Mesendoderm (in vitro differentiated cells): ENCODE measurements around the gene PLA2G2E.

Experiments used
- DNase-seq: peaks from one replicate; pipeline ENCODE4 v3.0.0; 2013
- H2AK5ac ChIP-seq: 2 replicates; pipeline ENCODE4 v1.6.1; 2013; ENCODE audit warnings: low read length, inconsistent platforms
- H2BK120ac ChIP-seq: 2 replicates; pipeline ENCODE4 v1.6.1; 2013; ENCODE audit warnings: low read depth, mild to moderate bottlenecking, low read length, moderate library complexity, mixed read lengths
- H2BK15ac ChIP-seq: replicated peaks from 2 replicates; pipeline ENCODE4 v1.6.1; 2013; ENCODE audit warnings: low read depth, mild to moderate bottlenecking, moderate library complexity
- H2BK5ac ChIP-seq: 2 replicates; pipeline ENCODE4 v1.6.1; 2013; ENCODE audit warnings: low read length, inconsistent platforms
- H3K18ac ChIP-seq: 2 replicates; pipeline ENCODE4 v1.6.1; 2013; ENCODE audit warnings: mild to moderate bottlenecking, low read length, mixed read lengths
- H3K23ac ChIP-seq: one replicate; pipeline ENCODE4 v1.6.1; 2013; ENCODE audit warnings: low read length
- H3K27ac ChIP-seq: 2 replicates; pipeline ENCODE4 v1.5.1; 2013; ENCODE audit warnings: low read depth, mild to moderate bottlenecking, inconsistent platforms, low read length, moderate library complexity
- H3K27me3 ChIP-seq: 2 replicates; pipeline ENCODE4 v1.6.1; 2013; ENCODE audit warnings: low read length, control low read depth, mild to moderate bottlenecking, inconsistent platforms; ENCODE audit not compliant: insufficient read depth, poor library complexity
- H3K36me3 ChIP-seq: 2 replicates; pipeline ENCODE4 v1.6.1; 2013; ENCODE audit warnings: low read length, inconsistent platforms; ENCODE audit not compliant: control insufficient read depth, insufficient read depth
- H3K4ac ChIP-seq: one replicate; pipeline ENCODE4 v1.6.1; 2013; ENCODE audit warnings: low read depth, mild to moderate bottlenecking, low read length, moderate library complexity
- H3K4me1 ChIP-seq: 2 replicates; pipeline ENCODE4 v1.6.1; 2013; ENCODE audit warnings: low read depth, low read length, inconsistent platforms; ENCODE audit not compliant: control insufficient read depth
- H3K4me2 ChIP-seq: 2 replicates; pipeline ENCODE4 v1.6.1; 2013; ENCODE audit warnings: low read length
- H3K4me3 ChIP-seq: 2 replicates; pipeline ENCODE4 v1.5.1; 2013; ENCODE audit warnings: mild to moderate bottlenecking, low read length
- H3K56ac ChIP-seq: one replicate; pipeline ENCODE4 v1.6.1; 2013; ENCODE audit warnings: low read length
- H3K79me1 ChIP-seq: 2 replicates; pipeline ENCODE4 v1.6.1; 2013; ENCODE audit warnings: low read length, inconsistent platforms
- H3K79me2 ChIP-seq: 2 replicates; pipeline ENCODE4 v1.6.1; 2013; ENCODE audit warnings: mild to moderate bottlenecking, low read length; ENCODE audit not compliant: control insufficient read depth, insufficient read depth
- H3K9ac ChIP-seq: 2 replicates; pipeline ENCODE4 v1.6.1; 2013; ENCODE audit warnings: low read length, inconsistent platforms
- H4K5ac ChIP-seq: one replicate; pipeline ENCODE4 v1.6.1; 2013; ENCODE audit warnings: low read length
- H4K8ac ChIP-seq: one replicate; pipeline ENCODE4 v1.6.1; 2013; ENCODE audit warnings: low read depth, mild to moderate bottlenecking, control low read depth, low read length, moderate library complexity
- WGBS: extraction: QIAGEN DNeasy Blood & Tissue Kit; methylation state at CpG from one replicate; pipeline ENCODE4 v1.1.7; 2013; ENCODE audit warnings: low lambda C conversion rate, missing lambda C conversion rate; ENCODE audit not compliant: insufficient coverage; ENCODE audit errors: extremely low coverage; 5-methylcytosine and 5-hydroxymethylcytosine counted together

PLA2G2E gene

GRCh38 chr1:19926296-19927129 is 3.1 kb upstream of the PLA2G2E start:
- H3K4me3 ChIP-seq: no peak overlapping the region
- H2BK5ac ChIP-seq: no peak overlapping the region
- H2BK15ac ChIP-seq: no peak overlapping the region
- H3K4me1 ChIP-seq: no peaks in the 10 kb centered on the region
- H2AK5ac ChIP-seq: no peak overlapping the region
- no peak overlapping the region for H3K4me2 ChIP-seq
- H4K8ac ChIP-seq: no peak overlapping the region
- H3K79me1 ChIP-seq: no peaks in the 10 kb centered on the region
- no peak overlapping the region for H3K56ac ChIP-seq
- H4K5ac ChIP-seq: no peak overlapping the region
- no peak overlapping the region for H3K23ac ChIP-seq
- H3K9ac ChIP-seq: no peak overlapping the region
- no peak overlapping the region for H2BK120ac ChIP-seq
- no peak overlapping the region for H3K4ac ChIP-seq
- no peaks in the 10 kb centered on the region for H3K79me2 ChIP-seq
- no peak for DNase-seq
- H3K18ac ChIP-seq: no peak overlapping the region
- H3K27ac ChIP-seq: no peak overlapping the region
- H3K27me3 ChIP-seq: no peaks in the 10 kb centered on the region
- WGBS: no CpG with 5 or more reads among the region's 8 CpGs
- no peaks in the 10 kb centered on the region for H3K36me3 ChIP-seq

DNA sequence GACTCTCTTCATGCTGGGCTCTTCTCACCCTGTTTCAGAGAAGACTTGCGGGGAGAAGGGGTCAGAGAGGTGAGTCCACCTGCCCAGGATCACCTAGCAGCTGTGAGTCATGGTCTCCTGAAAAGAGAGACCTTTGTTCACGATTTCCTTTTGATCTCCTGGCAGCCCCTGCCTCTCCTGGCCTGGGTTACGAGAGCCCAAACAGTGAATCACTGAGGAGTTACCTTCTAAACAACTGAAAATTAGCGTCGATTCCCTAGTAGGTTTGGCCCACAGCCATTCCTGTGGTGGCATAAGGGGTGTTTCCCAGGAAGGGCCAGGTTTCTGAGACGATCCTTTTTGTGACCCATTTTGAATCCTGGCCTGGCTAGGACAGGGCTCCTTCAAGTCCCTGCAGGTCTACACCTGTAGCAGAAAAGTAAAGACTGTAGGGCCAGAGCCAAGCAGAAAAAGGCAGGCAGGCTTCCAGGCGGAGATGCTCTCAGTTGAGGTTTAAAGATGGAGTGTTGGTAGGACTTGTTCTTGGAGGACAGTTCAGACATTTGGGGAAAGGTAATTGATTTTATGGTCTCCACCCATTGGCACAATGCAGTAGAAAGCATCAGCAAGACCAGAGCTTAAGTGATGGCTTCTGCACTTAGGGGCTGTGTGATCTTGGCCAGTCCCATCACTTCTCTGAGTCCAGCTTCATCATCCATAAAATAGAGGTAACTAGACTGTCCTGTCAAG is 2.1 kb upstream of the PLA2G2E start:
- no peaks in the 10 kb centered on the region for H3K4me1 ChIP-seq
- no peak overlapping the region for H3K23ac ChIP-seq
- H3K79me1 ChIP-seq: no peaks in the 10 kb centered on the region
- H3K18ac ChIP-seq: no peak overlapping the region
- H2BK120ac ChIP-seq: no peak overlapping the region
- no peak overlapping the region for H2BK15ac ChIP-seq
- no peak overlapping the region for H4K5ac ChIP-seq
- no peak overlapping the region for H3K4me3 ChIP-seq
- H2BK5ac ChIP-seq: no peak overlapping the region
- no peak overlapping the region for H4K8ac ChIP-seq
- H3K4ac ChIP-seq: no peak overlapping the region
- H3K56ac ChIP-seq: no peak overlapping the region
- H3K27ac ChIP-seq: no peak overlapping the region
- no peaks in the 10 kb centered on the region for H3K36me3 ChIP-seq
- H3K4me2 ChIP-seq: no peak overlapping the region
- DNase-seq: no peak
- no CpG with 5 or more reads among the region's 7 CpGs for WGBS
- H3K27me3 ChIP-seq: no peaks in the 10 kb centered on the region
- H2AK5ac ChIP-seq: no peak overlapping the region
- no peak overlapping the region for H3K9ac ChIP-seq
- H3K79me2 ChIP-seq: no peaks in the 10 kb centered on the region

- Histone ChIP-seq H3K23ac (no peak overlapping the region), H2BK120ac (no peak overlapping the region), H4K5ac (no peak overlapping the region), H3K27ac (no peak overlapping the region), H3K56ac (no peak overlapping the region), H2AK5ac (no peak overlapping the region), H3K27me3 (no peaks in the 10 kb centered on the region), H2BK5ac (no peak overlapping the region), H3K4ac (no peak overlapping the region), H3K79me2 (no peaks in the 10 kb centered on the region), H2BK15ac (no peak overlapping the region), H3K4me3 (no peak overlapping the region), H3K4me2 (no peak overlapping the region), H3K36me3 (no peaks in the 10 kb centered on the region), H3K4me1 (no peaks in the 10 kb centered on the region), H3K79me1 (no peaks in the 10 kb centered on the region), H3K18ac (no peak overlapping the region), H4K8ac (no peak overlapping the region), H3K9ac (no peak overlapping the region)
- DNase-seq: no peak
- no CpG with 5 or more reads among the region's 13 CpGs for WGBS
Observed at GRCh38 chr1:19923953-19924346, 533 bp upstream of the PLA2G2E start.

DNA sequence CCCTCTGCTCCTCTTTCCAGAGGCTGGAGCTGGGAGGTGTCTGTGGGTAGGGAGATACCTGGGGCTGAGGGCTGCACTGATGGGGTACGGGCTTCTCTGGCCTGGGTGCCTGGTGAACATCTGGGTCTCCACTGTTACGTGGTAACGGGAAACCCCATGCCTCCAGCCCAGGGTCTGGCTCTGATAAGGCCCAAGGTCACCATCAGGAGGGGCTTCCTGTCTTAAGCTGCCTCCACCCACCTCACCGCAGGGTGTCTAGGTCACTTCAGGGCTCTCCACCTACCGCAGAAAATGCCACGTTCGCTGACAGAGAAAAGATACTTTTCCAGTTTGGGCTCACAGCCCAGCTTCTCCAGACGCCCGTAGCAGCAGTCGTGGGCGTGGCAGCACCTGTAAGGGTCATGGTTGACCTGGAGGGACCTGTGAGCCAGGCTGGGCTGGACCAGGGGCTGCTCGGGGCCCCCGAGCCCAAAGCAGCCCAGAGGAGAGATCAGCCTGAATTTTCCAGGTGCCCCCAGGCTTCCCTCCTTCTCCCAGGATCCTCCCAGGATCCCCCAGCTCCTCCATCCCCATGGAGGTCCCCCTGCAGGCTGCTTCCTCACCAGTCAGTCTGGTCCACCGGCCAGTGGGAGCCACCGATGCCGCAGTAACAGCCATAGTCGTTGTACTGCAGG is 1.3 kb downstream of the PLA2G2E start:
- Histone ChIP-seq H3K4me1 (no peaks in the 10 kb centered on the region), H3K27me3 (no peaks in the 10 kb centered on the region), H4K5ac (no peak overlapping the region), H3K4me3 (no peak overlapping the region), H3K4me2 (no peak overlapping the region), H3K56ac (no peak overlapping the region), H2AK5ac (no peak overlapping the region), H3K4ac (no peak overlapping the region), H4K8ac (no peak overlapping the region), H3K79me1 (no peaks in the 10 kb centered on the region), H3K79me2 (no peaks in the 10 kb centered on the region), H3K9ac (no peak overlapping the region), H2BK120ac (no peak overlapping the region), H2BK15ac (no peak overlapping the region), H3K23ac (no peak overlapping the region), H3K27ac (no peak overlapping the region), H3K18ac (no peak overlapping the region), H2BK5ac (no peak overlapping the region), H3K36me3 (no peaks in the 10 kb centered on the region)
- no CpG with 5 or more reads among the region's 17 CpGs for whole genome bisulfite sequencing
- DNase-seq: peak; percentile 26

DNA sequence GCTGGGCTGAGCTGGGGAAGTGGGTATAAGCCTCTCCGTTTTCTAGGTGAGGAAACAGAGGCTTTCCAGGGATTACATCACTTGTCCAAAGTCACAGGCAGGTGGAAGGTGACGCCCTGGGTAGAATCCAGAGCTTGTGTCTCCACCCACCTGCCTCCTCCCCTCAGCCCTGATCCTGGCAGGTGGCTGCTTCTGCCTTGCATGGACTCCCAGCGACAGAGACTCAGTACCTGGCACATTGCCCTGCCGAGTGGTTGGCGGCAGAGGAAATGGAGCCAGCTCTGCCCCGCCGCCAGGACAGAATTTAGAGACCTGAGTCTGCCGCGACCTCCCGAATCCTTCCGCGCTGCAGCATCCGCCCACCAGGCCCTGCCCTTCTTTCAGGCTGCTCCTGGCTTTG is 2.1 kb downstream of the PLA2G2E start:
- Histone ChIP-seq H3K56ac (no peak overlapping the region), H2BK15ac (no peak overlapping the region), H3K4me1 (no peaks in the 10 kb centered on the region), H2BK120ac (no peak overlapping the region), H4K5ac (no peak overlapping the region), H4K8ac (no peak overlapping the region), H3K4me3 (no peak overlapping the region), H2BK5ac (no peak overlapping the region), H3K4me2 (no peak overlapping the region), H3K23ac (no peak overlapping the region), H3K27ac (no peak overlapping the region), H3K36me3 (no peaks in the 10 kb centered on the region), H3K27me3 (no peaks in the 10 kb centered on the region), H3K79me1 (no peaks in the 10 kb centered on the region), H2AK5ac (no peak overlapping the region), H3K9ac (no peak overlapping the region), H3K4ac (no peak overlapping the region), H3K79me2 (no peaks in the 10 kb centered on the region), H3K18ac (no peak overlapping the region)
- DNase-seq: no peak
- WGBS: no CpG with 5 or more reads among the region's 13 CpGs
